ENCODE data around the gene DNLZ.

DNA sequence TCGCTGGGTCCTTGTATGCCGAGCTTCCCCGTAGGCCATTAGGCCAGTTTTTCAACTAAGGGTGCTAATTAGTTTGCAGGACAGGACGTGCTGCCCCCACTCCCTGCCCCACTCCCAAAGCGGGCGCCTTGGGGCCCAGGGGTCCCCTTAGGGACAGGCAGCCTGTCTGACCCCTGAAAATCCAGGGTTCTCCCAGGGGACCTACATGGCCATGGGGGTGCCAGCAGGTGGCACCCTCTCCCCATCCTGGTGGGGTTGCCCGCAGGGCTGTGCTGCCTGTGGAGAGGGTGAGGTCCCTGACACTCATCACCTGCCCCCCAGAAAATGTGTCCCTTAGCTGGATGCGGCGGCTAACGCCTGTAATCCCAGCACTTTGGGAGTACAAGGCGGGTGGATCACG is 51.1 kb downstream of the DNLZ start:
- TF ChIP-seq EP400 (IDR thresholded peaks at IDR 0.05) (no peak), ATF2 (CRISPR knock-in tag; IDR thresholded peaks at IDR 0.05) (no peak), POLR2AphosphoS5 (IDR thresholded peaks at IDR 0.05; ENCODE audit: control insufficient read depth, insufficient read depth, low read depth, low read length) (no peak), ZNF280A (IDR thresholded peaks at IDR 0.05; ENCODE audit: low read depth, partially characterized antibody) (no peak), KDM1A (IDR thresholded peaks at IDR 0.05) (no peak), MXI1 (IDR thresholded peaks at IDR 0.05; ENCODE audit: low read depth, low read length) (no peak), USF1 (CRISPR knock-in tag; IDR thresholded peaks at IDR 0.05) (no peak), SMC3 (conservative IDR thresholded peaks at IDR 0.05; ENCODE audit: insufficient read depth, low read depth, low read length) (peak; percentile 50; the same call in 1 of the 2 replicates), ERF (CRISPR knock-in tag; IDR thresholded peaks at IDR 0.05) (no peak), RCOR1 (IDR thresholded peaks at IDR 0.05; ENCODE audit: borderline replicate concordance in 1 of 2, low read depth in 2 of 2, low read length in 2 of 2) (no peak)
- TF ChIP-seq, protein P1, sequence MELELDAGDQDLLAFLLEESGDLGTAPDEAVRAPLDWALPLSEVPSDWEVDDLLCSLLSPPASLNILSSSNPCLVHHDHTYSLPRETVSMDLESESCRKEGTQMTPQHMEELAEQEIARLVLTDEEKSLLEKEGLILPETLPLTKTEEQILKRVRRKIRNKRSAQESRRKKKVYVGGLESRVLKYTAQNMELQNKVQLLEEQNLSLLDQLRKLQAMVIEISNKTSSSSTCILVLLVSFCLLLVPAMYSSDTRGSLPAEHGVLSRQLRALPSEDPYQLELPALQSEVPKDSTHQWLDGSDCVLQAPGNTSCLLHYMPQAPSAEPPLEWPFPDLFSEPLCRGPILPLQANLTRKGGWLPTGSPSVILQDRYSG (tag; conservative IDR thresholded peaks at IDR 0.05; ENCODE audit: low read depth): no peak

All from K562 (cell line).